ENCODE data around the gene KDM5C. TPM values are rescaled to one million over a fixed set of nuclear protein-coding genes. Genes with fewer than 3 reads are reported as not detected.

Gene KDM5C
- total RNA-seq, 3 donors from 2014 or later, result 74.5 to 109 (median 80.2) TPM

- H3K4me1 ChIP-seq (ENCODE audit: low read depth), result no peaks in the 10 kb centered on the region
- ATAC-seq (no peak), DNase-seq (no peak)
- H3K9me3 ChIP-seq, result no peaks in the 10 kb centered on the region
- H3K4me3 ChIP-seq, result no peak overlapping the region
- TF ChIP-seq, protein P1, sequence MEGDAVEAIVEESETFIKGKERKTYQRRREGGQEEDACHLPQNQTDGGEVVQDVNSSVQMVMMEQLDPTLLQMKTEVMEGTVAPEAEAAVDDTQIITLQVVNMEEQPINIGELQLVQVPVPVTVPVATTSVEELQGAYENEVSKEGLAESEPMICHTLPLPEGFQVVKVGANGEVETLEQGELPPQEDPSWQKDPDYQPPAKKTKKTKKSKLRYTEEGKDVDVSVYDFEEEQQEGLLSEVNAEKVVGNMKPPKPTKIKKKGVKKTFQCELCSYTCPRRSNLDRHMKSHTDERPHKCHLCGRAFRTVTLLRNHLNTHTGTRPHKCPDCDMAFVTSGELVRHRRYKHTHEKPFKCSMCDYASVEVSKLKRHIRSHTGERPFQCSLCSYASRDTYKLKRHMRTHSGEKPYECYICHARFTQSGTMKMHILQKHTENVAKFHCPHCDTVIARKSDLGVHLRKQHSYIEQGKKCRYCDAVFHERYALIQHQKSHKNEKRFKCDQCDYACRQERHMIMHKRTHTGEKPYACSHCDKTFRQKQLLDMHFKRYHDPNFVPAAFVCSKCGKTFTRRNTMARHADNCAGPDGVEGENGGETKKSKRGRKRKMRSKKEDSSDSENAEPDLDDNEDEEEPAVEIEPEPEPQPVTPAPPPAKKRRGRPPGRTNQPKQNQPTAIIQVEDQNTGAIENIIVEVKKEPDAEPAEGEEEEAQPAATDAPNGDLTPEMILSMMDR (IDR thresholded peaks at IDR 0.05), result no peak
- H3K36me3 ChIP-seq (ENCODE audit: low read depth), result no peaks in the 10 kb centered on the region
- intact Hi-C loops (cut with DNase I, micrococcal nuclease), result no loop called here
Observed at GRCh38 chrX:53255738-53256191, 30.8 kb upstream of the KDM5C start.

DNA sequence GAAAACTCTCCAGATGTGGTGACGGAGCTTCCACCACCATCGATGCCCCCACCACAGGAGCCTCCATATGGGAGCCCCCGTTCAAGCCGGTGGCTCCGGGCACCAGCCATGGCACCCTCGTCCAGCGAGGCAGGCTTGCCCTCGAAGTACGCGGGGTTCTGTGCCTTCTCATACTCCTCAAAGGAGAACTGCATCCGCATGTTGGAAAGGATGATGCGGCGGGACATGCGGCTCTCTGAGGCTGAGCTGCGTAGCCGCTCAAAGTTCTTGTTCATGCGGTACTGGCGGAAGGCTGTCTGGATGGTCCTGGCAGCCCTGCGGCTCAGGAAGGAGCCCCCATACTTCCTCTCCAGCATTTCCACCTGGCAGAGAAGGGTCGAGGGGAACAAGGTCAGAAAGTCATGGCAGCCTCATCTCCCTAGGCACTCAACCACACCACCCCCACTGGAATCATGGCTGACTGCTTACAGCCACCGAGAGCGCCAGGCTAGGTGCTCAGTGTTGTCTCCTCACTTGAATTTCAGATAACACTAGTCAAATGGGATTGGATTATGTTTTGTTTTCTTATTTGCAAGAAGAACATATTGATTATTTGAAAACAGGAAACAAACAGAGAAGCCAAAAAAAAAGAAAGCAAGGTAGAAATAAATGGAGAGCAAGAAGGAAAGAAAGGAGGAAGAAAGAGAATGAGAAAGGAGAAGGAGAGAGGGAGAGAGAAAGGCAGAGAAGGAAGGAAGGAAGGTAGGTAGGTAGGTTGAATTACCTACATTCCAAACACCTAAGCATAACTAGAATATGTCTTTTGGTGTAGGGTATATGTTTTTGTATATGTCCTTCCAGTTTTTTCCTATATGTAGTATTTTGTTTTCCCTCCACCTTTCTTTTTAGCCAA is 29.8 kb upstream of the KDM5C start:
- ATAC-seq (no peak), DNase-seq (no peak)

DNA sequence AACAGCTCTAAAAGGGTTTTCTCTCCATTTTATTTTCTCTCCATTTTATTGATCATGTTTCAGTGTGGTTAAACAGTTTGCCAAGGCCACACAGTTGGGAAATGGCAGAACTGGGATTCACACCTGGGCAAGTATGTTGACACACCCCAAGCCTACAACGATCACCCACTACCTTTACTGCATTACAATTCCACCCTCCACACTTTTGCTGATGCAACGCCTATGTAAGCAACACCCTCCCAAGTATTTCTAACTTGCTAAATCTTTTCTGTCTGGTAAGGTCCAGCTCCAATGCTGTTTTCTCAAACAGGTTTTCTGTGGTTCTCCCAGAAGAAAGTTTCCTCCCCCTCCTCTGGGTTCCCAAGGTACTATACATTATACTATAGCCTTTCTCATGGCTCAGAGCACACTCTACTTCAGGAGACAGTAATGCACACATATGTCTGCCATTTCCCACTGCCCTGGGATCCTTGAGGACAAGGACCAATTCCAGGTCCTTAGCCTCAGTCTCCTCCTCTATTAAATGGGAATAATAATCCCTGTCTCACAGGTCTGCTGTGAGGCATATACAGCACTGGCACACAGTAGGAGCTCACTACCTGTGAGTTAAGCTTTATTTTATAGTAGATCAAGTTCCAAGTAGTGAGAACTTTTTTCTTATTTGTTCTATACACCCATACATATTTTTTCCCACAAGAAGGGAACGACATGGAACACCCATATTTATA is 28.4 kb upstream of the KDM5C start:
- intact Hi-C loops (cut with DNase I, micrococcal nuclease), result no loop called here
- no peaks in the 10 kb centered on the region for H3K4me1 ChIP-seq (ENCODE audit: low read depth)
- DNase-seq, result no peak
- no peak overlapping the region for H3K4me3 ChIP-seq
- ATAC-seq, result no peak
- H3K36me3 ChIP-seq (ENCODE audit: low read depth), result no peaks in the 10 kb centered on the region
- TF ChIP-seq, protein P1 (IDR thresholded peaks at IDR 0.05), result no peak
- H3K9me3 ChIP-seq, result no peaks in the 10 kb centered on the region

More for the DNA sequence above, 29.8 kb upstream of the KDM5C start:
- Histone ChIP-seq H3K9me3 (no peaks in the 10 kb centered on the region), H3K4me1 (ENCODE audit: low read depth) (no peaks in the 10 kb centered on the region), H3K36me3 (ENCODE audit: low read depth) (no peaks in the 10 kb centered on the region), H3K4me3 (no peak overlapping the region)
- TF ChIP-seq, protein P1 (IDR thresholded peaks at IDR 0.05), result no peak
- intact Hi-C loops (cut with DNase I, micrococcal nuclease), result no loop called here

DNA sequence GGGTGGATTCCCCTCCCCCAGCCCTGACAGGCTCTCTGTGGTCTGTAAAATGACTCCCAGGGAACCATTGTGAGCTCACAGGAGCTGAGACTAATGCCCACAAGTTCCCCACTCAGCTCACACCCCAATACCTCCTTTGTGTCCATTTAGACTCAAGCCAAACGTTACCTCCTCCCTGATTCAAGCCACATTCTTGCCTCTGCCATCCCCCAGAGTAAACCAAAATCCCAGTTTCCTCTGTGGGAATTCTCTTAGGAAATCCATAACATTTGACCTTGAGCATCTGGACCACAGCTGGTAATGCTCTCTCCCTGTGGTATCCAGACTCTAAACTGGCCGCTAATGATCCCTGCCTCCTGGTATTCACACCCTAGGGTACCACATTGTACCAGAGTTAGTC is 26.3 kb upstream of the KDM5C start:
- ATAC-seq (no peak), DNase-seq (no peak)
- H3K4me3 ChIP-seq, result no peak overlapping the region
- intact Hi-C loops (cut with DNase I, micrococcal nuclease), result no loop called here
- no peaks in the 10 kb centered on the region for H3K4me1 ChIP-seq (ENCODE audit: low read depth)
- TF ChIP-seq, protein P1 (IDR thresholded peaks at IDR 0.05), result no peak
- no peaks in the 10 kb centered on the region for H3K36me3 ChIP-seq (ENCODE audit: low read depth)
- no peaks in the 10 kb centered on the region for H3K9me3 ChIP-seq

DNA sequence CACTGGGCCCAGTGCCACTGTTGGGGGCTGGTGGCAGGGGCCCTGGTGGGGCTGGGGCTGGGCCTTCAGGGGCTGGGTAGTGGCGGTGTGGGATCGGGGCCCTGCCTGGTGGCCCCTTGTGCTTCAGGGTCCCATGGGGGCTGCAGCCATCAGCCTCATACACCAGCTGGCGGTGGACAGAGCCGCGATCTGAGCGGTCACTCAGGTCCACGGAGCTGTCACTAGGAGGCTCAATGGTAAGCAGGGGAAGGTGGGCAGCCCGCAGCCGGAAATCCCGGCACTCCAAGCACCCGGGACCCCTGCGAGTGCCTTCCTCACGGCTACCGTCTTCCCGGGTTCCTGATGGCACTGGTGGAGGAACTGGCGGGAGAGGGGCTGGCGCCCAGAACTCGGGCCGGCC is 25.5 kb upstream of the KDM5C start:
- ATAC-seq (no peak), DNase-seq (no peak)
- H3K36me3 ChIP-seq (ENCODE audit: low read depth), result no peaks in the 10 kb centered on the region
- no peaks in the 10 kb centered on the region for H3K9me3 ChIP-seq
- H3K4me3 ChIP-seq, result no peak overlapping the region
- no peaks in the 10 kb centered on the region for H3K4me1 ChIP-seq (ENCODE audit: low read depth)
- TF ChIP-seq, protein P1 (IDR thresholded peaks at IDR 0.05), result no peak
- intact Hi-C loops (cut with DNase I, micrococcal nuclease), result no loop called here

Measured in mucosa of descending colon (tissue), 3 donors.